ENCODE measurements around the gene COL11A2. TPM values are rescaled to one million over a fixed set of nuclear protein-coding genes. Genes with fewer than 3 reads are reported as not detected.
A peak's percentile ranks its signal among the peaks of the same experiment; 100 is the strongest.

COL11A2 gene
- total RNA-seq, 1 donor from 2014 or later = 0.11 TPM

GRCh38 chr6:33163540-33163939 lies 28.7 kb downstream of the COL11A2 start:
- no peak for TF ChIP-seq CTCF (IDR thresholded peaks at IDR 0.05)
- peaks cover 4% of the 10 kb centered on the region in 2 donors for H3K4me1 ChIP-seq
- intact Hi-C loops (cut with DNase I) = loop anchor here (2.0 kb wide), 1 partner anchor 29 kb away; the partner anchor contains the start of gene COL11A2
- no peak for DNase-seq (ENCODE audit: low spot score in 2 of 2)
- no peaks in the 10 kb centered on the region for H3K36me3 ChIP-seq
- H3K4me3 ChIP-seq = no peak overlapping the region
- H3K27ac ChIP-seq = no peak overlapping the region
- H3K27me3 ChIP-seq = no peaks in the 10 kb centered on the region
- no peaks in the 10 kb centered on the region for H3K9me3 ChIP-seq

GRCh38 chr6:33161354-33162331 lies 30.6 kb downstream of the COL11A2 start:
- Histone ChIP-seq H3K4me1 (peaks cover 4% of the 10 kb centered on the region in 2 donors), H3K9me3 (no peaks in the 10 kb centered on the region), H3K4me3 (peak overlapping the region; percentile 58 to 61), H3K36me3 (no peaks in the 10 kb centered on the region), H3K27me3 (no peaks in the 10 kb centered on the region), H3K27ac (peak overlapping the region; percentile 47 to 58)
- peak; percentile 38 to 90 for DNase-seq (ENCODE audit: low spot score in 2 of 2)
- TF ChIP-seq CTCF (IDR thresholded peaks at IDR 0.05) = peak; percentile 89 to 97 (median 92)
- intact Hi-C loops (cut with DNase I) = loop anchor here (1.0 to 2.0 kb wide), 3 partner anchors 31 to 87 kb away; partner anchors contain the start of genes COL11A2, RXRB and SLC39A7

- H3K27me3 ChIP-seq = no peaks in the 10 kb centered on the region
- DNase-seq (ENCODE audit: low spot score in 2 of 2) = peak in 1 of 2 donors; percentile 80
- H3K9me3 ChIP-seq = no peaks in the 10 kb centered on the region
- peak overlapping the region in 1 of 2 donors; percentile 61 for H3K4me3 ChIP-seq
- TF ChIP-seq CTCF (IDR thresholded peaks at IDR 0.05) = no peak
- H3K36me3 ChIP-seq = no peaks in the 10 kb centered on the region
- intact Hi-C loops (cut with DNase I) = loop anchor here (1.0 kb wide), 2 partner anchors 39 to 87 kb away; partner anchors contain the start of genes RXRB and SLC39A7
- peaks cover 4% of the 10 kb centered on the region in 2 donors for H3K4me1 ChIP-seq
- H3K27ac ChIP-seq = peak overlapping the region; percentile 47 to 58
Observed at GRCh38 chr6:33160728-33161344, 31.4 kb downstream of the COL11A2 start.

GRCh38 chr6:33160096-33160495 lies 32.2 kb downstream of the COL11A2 start:
- H3K4me3 ChIP-seq = no peak overlapping the region
- TF ChIP-seq CTCF (IDR thresholded peaks at IDR 0.05) = no peak
- H3K27me3 ChIP-seq = no peaks in the 10 kb centered on the region
- peaks cover 4% of the 10 kb centered on the region in 2 donors for H3K4me1 ChIP-seq
- H3K27ac ChIP-seq = no peak overlapping the region
- no peaks in the 10 kb centered on the region for H3K36me3 ChIP-seq
- DNase-seq (ENCODE audit: low spot score in 2 of 2) = no peak
- intact Hi-C loops (cut with DNase I) = no loop called here
- no peaks in the 10 kb centered on the region for H3K9me3 ChIP-seq

GRCh38 chr6:33156964-33157363 lies 35.3 kb downstream of the COL11A2 start:
- no peak for TF ChIP-seq CTCF (IDR thresholded peaks at IDR 0.05)
- intact Hi-C loops (cut with DNase I) = no loop called here
- Histone ChIP-seq H3K36me3 (no peaks in the 10 kb centered on the region), H3K4me3 (no peak overlapping the region), H3K4me1 (peaks cover 4% of the 10 kb centered on the region in 2 donors), H3K27me3 (no peaks in the 10 kb centered on the region), H3K27ac (no peak overlapping the region), H3K9me3 (no peaks in the 10 kb centered on the region)
- no peak for DNase-seq (ENCODE audit: low spot score in 2 of 2)

Measured in ascending aorta (tissue), 2 donors.